H1 (cell line): Measurements from ENCODE around the gene TRIM32. TPM values are rescaled to one million over a fixed set of nuclear protein-coding genes. Genes with fewer than 3 reads are reported as not detected.

Experiments
- CREB1 ChIP-seq: IDR thresholded peaks from 2 replicates; pipeline ENCODE4 v1.6.1; 2012; ENCODE audit warnings: inconsistent platforms
- GABPA ChIP-seq: IDR thresholded peaks from 2 replicates; pipeline ENCODE4 v1.6.1; 2011; ENCODE audit warnings: mild to moderate bottlenecking, low read length, moderate library complexity, borderline replicate concordance; ENCODE audit not compliant: insufficient read depth
- HDAC2 ChIP-seq, 2 experiments: fragments of 300-600 bp in 1 of 2; sonication (generic) in 1 of 2; IDR thresholded peaks; 2 replicates each; pipeline ENCODE4 v1.6.1; 2011 to 2012; ENCODE audit warnings: low read depth in 2 of 2, low read length in 2 of 2, mild to moderate bottlenecking in 2 of 2, moderate library complexity in 2 of 2, borderline replicate concordance in 1 of 2, inconsistent platforms in 1 of 2
- KDM1A ChIP-seq: fragments of 200-600, 300-600 bp; sonication (generic); IDR thresholded peaks from 2 replicates; pipeline ENCODE4 v1.7.1; 2016; ENCODE audit warnings: mild to moderate bottlenecking, low read length, borderline replicate concordance
- MAFK ChIP-seq: IDR thresholded peaks from 2 replicates; pipeline ENCODE4 v1.6.1; 2012; ENCODE audit warnings: low read depth, mild to moderate bottlenecking, improper control_type of control experiment, low read length
- PHF8 ChIP-seq: fragments of 200-600 bp; sonication (generic); conservative IDR thresholded peaks from 2 replicates; pipeline ENCODE4 v1.7.1; 2012; ENCODE audit warnings: low read depth, mild to moderate bottlenecking, inconsistent platforms, low read length, moderate library complexity
- SIN3A ChIP-seq, 2 experiments: IDR thresholded peaks in 1 of 2; conservative IDR thresholded peaks in 1 of 2; 2 replicates each; pipeline ENCODE4 v1.6.1; 2011 to 2012; ENCODE audit warnings: low read length in 2 of 2, improper control_type of control experiment in 1 of 2, low read depth in 1 of 2, mild to moderate bottlenecking in 1 of 2
- SP4 ChIP-seq: IDR thresholded peaks from 2 replicates; pipeline ENCODE4 v1.6.1; 2012; ENCODE audit warnings: low read length, inconsistent platforms
- TCF12 ChIP-seq: IDR thresholded peaks from 2 replicates; pipeline ENCODE4 v1.6.1; 2011; ENCODE audit warnings: low read depth, mild to moderate bottlenecking, low read length
- polyA plus RNA-seq, 7 experiments: library from polyadenylated mRNA; depleted of rRNA in 3 of 7; stranded (reverse) in 5 of 7; unstranded in 2 of 7; fragments of >200 nt in 5 of 7; fragments of 200-250 nt in 2 of 7; gene quantifications; 1 replicate in 5 of 7; 2 replicates in 1 of 7; 4 replicates in 1 of 7; pipeline versions ENCODE4 v1.2.1 to v1.2.3, GENCODE V29; 2011 to 2013; ENCODE audit warnings: missing spikeins in 2 of 7, mixed read lengths in 2 of 7
- total RNA-seq: library from RNA; stranded (reverse); fragmentation: NEBNext Ultra II Directional; extraction: Animal tissue kit (Norgen Biotek cat#: 25700); gene quantifications from 2 replicates; pipeline ENCODE4 v1.2.1, GENCODE V29; 2021
- TF ChIP-seq, protein P1 (sequence below): IDR thresholded peaks from 2 replicates; pipeline ENCODE4 v1.6.1; 2011; ENCODE audit warnings: low read length, improper control_type of control experiment
- TF ChIP-seq, protein P2 (sequence below): IDR thresholded peaks from 2 replicates; pipeline ENCODE4 v1.6.1; 2012; ENCODE audit warnings: inconsistent platforms

Gene TRIM32
- total and polyA plus RNA-seq, 2 of the 8 experiments (the other 6 are each of a cell fraction or from before 2014, with no cell fraction given) = 10.5 to 17.3 TPM

DNA sequence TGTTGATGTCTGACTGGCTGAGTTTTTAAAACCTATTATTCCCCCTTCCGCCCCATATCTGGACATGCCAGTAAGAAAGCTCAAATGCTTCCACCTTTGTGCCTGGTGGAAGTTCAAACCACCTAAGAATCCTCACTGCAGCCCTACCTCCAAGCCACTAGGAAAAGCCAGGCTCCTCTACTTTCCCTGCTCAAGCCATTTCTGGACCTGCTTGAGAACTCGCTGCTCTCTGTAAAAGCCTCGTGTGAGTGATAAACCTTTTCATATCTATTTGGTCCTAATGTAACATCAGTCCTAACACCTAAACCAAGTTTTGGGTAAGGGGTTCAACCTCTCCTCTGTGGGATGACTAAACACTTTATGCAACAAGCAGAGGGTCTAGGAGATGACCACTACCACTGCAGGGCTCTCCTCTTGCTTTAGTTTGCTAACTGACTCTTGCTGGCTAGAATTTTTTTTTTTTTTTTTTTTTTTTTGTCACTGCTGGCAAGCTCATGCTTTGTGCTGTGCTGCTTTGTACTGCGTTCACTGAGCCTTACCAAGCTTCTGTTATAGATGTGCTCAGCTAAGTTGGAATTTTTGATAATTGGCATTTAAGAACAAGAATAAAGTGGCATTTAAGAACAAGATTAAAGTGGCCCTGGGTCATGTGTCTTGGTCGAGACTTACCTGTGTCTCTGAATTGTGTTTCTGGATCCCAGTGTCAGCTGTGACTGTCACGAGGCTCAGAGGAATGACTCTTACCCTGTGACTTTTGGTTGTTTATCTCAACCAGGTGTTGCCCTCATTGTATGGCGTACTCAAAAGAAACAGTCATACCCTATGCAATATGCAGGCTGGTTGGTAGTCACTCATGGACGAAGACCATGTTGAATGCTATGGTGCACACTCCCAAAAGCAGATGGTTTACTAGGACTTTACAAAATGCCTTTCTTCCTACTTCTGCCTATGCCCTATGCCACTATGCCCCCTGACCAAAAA, 19.5 kb downstream of the TRIM32 start (continued):
- TF ChIP-seq MAFK (no peak), TCF12 (no peak), CREB1 (no peak), PHF8 (no peak), HDAC2 (IDR thresholded peaks at IDR 0.05; ENCODE audit: borderline replicate concordance in 1 of 2, low read depth in 2 of 2, low read length in 2 of 2) (no peak), GABPA (no peak), SP4 (no peak), KDM1A (no peak), SIN3A (conservative IDR thresholded peaks at IDR 0.05 in 1 of 2, IDR thresholded peaks at IDR 0.05 in 1 of 2; ENCODE audit: low read depth in 1 of 2, low read length in 2 of 2) (no peak)
- TF ChIP-seq, protein P1, sequence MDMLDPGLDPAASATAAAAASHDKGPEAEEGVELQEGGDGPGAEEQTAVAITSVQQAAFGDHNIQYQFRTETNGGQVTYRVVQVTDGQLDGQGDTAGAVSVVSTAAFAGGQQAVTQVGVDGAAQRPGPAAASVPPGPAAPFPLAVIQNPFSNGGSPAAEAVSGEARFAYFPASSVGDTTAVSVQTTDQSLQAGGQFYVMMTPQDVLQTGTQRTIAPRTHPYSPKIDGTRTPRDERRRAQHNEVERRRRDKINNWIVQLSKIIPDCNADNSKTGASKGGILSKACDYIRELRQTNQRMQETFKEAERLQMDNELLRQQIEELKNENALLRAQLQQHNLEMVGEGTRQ = no peak
- TF ChIP-seq, protein P2, sequence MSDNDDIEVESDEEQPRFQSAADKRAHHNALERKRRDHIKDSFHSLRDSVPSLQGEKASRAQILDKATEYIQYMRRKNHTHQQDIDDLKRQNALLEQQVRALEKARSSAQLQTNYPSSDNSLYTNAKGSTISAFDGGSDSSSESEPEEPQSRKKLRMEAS = no peak
